HuH-7 (cell line): ENCODE results near the gene RHOV.

Experiments used
- DNase-seq: peaks from one replicate; pipeline ENCODE4 v3.0.0; 2011; ENCODE audit warnings: low spot score

The RHOV gene, protein sequence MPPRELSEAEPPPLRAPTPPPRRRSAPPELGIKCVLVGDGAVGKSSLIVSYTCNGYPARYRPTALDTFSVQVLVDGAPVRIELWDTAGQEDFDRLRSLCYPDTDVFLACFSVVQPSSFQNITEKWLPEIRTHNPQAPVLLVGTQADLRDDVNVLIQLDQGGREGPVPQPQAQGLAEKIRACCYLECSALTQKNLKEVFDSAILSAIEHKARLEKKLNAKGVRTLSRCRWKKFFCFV

DNA sequence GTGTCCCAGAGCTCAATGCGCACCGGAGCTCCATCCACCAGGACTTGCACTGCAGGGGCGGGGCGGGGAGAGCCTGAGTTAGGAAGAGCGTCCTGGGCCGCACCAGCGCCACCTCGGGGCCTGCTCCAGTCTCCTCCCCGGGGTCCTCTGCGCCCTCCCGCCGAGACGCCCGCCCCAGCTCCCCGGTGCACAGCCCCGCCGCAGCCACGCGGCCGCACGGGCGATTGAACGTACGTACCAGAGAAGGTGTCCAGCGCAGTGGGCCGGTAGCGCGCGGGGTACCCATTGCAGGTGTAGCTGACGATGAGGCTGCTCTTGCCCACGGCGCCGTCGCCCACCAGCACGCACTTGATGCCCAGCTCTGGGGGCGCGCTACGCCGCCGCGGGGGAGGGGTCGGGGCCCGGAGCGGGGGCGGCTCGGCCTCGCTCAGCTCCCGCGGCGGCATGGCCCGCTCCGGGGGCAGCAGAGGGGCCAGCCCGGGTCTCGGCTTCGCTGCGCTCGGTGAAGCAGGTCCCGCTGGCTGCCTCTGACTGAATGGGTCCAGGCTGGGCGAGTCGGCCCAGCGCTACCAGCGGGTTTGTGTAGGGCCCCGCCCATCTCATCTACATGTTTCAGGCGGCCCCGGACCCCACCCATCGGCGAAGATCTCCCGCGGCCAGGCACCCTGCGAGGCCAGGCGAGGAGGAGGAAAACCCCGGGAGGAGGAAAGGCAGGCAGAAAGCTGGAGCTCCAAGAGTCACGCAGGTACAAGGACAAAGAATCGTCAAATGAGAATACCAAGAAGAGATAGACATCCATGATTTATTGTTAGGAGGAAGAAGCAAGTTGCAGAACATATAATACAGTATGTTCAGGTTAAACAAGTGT is at the start of gene RHOV:
TSS of gene RHOV (minus strand) at position 541 of the 868 bp plus-strand sequence. CDS start at position 446, 95 bp downstream.
- peak; percentile 81 for DNase-seq

DNA sequence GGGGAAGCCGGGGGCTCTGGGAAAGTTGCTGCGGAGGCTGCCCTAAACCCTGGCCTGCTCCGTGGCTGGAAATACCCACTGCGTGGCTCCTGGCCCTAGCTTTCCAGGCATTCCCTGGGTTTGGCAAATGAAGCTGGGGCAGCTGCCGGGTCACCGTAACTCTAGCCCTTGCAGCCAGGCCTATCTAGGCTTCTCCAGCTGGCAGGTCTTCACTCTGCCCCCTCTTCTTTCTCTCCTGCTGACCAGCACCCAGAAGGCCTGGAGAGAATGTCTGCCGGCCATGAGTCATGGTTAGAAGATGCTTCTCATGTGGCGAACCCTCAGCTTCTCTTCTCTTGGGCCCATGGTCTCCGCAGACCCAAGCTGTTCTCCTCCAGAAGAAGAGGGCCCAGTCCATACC is 49.5 kb upstream of the RHOV start:
- DNase-seq: no peak

DNA sequence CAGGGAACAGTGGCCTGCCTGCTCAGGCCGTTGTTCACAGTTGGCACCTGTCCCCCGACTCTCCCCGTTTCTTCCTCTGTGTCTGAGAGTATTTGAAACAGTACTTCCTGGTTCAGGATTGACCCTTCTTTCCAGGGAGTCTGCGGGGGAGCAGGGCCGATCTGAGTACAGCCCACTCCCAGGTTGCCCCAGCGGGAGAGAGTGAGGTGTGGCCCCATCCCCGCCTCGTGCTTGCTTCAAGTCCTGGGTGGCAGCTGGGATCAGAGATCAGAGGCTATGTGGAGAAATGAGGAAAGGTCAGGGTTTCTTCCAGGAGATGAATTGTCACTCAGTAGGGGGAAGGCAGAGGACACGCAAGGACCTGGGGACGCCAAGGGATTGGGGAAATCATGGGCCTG is 48.6 kb upstream of the RHOV start:
- DNase-seq: no peak

DNA sequence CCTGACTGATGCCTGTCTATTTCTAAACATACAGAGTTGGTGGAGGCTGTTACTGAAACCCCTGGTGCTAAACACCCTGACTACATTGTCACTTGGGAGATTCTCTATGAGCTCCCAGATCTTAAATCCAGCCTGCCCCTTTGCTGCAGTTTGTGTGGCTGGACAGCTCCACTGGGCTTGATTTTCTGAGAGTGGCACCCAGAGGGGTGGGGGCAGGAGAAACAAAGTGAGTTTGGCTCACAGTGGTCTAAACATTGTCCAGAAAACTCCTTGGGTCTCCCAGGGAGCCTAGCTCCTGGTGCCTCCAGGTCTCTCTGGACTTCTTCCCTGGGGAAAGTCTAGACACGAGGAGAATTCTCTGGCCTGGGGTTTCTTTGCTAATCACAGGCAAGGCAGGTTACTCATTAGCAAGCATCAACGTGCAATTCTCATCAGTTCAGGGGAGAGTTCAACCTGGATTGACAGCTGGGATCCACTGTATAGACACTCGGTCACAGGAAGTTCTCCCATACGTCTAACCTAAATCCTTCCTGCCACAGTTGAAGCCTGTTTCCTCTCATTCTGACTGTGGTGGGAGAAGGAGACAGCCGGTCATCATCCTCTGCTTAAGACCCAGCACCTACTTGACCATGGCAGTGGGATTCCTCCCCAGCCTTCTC is 48.0 kb upstream of the RHOV start:
- DNase-seq: no peak

DNA sequence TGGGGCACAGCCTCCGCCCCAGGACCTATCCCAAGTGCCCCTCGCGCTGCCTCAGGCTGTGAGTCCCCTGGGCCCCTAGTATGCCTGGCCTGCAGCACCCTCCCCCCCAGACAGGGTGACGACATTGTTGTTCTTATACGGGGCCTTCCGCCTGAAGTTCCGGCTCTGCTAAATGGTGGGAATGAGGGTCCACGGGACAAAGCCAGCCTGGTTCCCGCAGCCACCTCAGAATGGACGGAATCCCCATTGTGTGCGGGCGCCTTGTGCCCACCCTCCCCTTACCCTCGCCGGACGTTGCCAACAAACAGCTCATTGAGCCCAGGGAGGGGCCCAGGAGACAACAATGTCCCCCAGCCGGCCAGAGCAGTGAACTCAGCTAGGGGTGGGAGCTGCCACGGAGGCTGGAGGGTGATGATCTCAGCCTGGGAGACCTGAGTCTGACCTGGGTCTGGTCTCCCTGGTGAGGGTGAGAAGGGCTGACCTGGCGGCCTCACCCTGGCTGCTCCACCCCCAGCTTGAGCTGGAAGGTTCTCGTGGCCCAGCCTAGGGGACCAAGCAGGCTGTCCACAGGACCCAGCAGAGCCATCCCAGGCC is 44.9 kb upstream of the RHOV start:
- no peak for DNase-seq

DNA sequence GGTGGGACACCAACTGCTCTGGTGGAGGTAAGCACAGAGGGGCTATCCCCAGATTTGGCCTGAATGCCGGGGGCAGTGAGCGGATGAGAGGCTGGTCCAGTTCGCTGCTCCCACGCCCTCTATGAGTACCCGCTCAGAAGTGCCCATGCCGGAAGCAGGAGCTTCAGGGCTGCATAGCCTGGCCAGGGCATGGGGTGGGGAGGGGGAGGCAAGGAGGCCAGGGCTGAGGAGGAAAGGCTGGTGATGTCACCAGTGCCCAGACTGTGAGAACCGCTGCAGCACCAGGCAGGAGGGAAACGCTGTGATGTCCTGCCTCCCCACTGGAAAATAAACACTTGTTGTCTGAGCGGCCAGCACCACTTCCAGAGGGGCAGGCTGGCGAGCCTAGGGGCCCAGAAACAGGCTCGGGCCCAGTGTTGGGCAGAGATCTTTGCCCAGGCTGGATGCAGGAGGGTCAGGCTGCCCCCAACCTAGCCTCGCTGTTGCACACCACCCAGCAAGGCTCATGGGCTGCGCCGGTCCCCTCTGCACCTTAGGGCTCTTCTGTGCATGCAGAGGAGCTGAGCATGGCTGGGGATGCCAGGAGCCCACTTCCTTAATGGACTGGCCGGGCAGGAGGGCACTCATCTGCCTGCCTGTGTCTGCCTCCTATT is 44.2 kb upstream of the RHOV start:
- no peak for DNase-seq

DNA sequence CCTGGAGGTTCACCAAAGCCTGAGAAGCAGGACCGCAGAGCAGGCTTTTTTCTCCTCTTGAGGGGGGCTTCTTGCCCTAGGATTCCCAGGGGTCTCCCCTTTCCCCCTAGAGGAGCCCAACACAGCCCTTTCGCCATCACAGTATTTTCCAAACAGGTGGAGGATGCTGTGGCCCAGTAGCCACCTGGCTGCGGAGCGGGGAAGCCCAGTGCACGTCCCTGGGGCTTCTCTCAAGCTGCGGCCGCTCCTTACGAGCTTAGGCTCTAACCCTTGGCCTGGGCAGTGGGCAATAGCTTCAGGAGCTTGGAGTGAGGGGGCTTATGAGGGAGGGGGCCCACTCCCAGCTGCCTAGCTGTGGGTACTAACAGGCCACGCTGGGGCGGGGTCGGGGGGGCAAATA is 43.6 kb upstream of the RHOV start:
- DNase-seq: no peak

DNA sequence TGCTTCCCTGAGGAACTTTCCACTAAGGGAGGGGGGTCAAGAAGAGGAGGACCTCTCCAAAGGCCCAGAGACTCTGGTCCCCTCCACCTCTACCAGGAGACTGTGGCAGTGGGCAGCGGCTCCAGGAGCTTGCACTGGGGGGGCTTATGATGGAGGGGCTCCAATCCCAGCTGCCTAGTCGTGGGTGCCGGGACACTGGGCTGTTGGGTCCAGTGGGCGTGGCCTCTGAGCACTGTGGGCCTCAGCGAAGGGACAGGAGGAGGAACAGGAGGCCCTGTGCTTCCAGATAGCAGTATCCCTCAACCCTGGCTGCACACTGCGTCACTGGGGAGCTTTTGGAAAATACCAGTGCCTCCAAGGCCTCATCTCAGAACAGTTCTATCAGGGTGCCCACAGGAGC is 41.6 kb upstream of the RHOV start:
- DNase-seq: no peak

DNA sequence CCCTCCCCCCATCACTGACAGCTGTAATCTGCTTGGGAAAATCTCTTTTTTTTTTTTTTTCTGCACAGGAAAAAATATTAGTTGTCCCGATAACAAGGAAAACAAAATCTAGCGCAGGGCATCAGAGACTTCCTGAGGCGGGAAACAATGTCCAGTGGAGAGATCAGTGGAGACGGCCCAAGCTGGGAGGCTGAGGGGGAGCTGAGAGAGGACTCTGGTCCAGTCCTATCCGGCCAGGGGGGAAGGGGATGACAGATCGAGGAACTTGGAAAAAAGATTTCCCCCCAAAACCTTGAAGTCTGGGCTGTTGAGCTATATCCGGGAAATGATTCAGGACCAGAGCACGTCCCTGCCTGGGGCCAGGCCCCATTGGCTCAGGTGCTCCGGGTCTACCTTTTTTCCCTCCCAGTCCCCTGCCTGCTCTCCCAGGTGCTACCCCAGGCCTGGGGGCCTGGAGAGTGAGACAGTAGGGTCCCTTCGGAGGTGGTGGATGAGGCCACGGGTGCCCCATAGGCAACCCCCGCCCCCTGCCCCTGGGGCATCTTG is 41.2 kb upstream of the RHOV start:
- DNase-seq: no peak

DNA sequence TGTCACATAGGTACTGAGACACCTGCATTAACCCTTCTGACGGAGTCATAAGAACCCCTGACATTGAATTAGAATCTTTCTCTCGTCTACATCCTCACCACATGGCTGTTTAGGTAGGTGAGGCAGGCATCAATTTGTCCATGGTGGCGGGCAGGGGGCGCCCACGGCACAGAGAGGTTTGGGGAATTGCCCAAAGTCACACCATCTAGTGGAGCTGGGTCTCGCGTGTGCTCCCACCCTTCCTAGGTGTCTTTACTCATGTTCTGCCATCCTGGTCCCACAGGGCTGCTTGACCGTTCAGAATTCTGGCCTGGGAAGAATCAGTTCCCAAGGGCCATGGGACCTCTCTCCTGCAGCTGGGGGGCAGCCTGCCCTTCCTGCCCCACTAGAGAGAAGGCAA is 40.5 kb upstream of the RHOV start:
- DNase-seq: no peak

DNA sequence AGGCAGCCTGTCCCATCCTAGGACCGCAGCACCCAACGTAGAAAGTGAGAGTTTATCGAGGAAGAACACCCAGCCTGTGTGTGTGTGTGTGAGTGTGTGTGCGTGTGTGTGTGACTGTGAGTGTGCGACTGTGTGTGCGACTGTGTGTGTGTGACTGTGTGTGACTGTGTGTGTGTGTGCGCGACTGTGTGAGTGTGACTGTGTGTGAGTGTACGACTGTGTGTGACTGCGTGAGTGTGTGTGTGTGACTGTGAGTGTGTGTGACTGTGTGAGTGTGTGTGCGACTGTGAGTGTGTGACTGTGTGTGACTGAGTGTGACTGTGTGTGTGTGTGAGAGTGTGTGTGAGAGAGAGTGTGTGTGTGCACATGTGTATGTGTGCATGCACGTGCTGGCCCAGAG is 40.0 kb upstream of the RHOV start:
- no peak for DNase-seq

DNA sequence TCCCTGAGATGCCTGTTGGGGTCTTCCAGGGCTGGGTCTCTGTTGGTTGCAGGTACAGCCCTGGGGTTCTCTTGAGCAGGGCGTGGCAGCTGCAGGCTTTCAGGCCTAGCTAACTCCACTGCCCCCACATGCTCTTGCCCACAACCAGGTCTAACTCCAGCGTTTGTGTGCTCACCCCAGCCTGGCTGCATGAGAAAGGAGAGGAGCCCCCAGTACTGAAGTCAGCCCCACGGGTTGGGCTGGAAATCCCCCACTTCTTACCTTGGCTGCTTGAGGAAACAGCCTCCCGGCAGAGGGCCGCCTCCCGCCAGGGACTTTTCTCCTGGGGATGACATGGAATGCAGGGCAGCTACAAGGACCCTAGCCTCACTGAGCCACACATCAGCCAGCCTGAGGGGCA is 38.4 kb upstream of the RHOV start:
- DNase-seq: no peak

DNA sequence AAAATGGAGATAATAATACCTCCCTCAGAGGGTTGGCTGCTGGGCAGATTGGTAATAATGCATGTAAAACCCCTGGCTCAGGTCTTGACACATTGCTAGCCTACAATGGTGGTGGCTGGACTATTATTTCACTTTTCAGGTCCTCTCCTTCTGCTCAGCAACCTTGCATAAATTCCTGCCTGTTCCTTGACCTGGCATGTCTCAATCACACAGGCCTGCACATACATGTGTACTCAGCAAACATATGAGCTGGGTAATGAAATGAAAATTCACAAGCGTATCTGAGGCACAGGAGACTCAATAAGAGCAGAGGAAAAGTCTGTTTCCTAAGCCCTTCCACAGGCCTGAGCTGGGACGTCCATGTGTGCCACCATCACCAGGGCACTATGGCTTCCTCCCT is 37.7 kb upstream of the RHOV start:
- DNase-seq: no peak

DNA sequence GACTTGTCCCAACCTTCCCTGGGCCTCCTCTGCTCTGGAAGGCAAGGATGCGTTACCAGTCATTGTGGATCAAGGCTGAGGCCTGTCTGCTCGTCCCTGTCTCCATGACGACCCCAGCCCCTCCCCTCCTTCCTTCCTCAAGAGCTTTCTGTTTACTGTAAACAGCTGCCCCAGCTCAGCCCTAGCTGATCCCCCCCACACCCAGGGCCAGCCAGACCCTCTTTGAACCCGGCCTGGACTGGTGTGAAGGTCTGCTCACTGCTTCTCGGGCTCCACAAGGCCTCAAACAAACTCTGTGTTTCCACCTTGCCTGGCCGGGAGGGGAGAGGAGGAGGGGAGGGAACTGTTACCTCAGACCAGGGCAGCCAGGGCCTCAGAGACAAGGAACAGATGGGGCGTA is 37.1 kb upstream of the RHOV start:
- DNase-seq: no peak

DNA sequence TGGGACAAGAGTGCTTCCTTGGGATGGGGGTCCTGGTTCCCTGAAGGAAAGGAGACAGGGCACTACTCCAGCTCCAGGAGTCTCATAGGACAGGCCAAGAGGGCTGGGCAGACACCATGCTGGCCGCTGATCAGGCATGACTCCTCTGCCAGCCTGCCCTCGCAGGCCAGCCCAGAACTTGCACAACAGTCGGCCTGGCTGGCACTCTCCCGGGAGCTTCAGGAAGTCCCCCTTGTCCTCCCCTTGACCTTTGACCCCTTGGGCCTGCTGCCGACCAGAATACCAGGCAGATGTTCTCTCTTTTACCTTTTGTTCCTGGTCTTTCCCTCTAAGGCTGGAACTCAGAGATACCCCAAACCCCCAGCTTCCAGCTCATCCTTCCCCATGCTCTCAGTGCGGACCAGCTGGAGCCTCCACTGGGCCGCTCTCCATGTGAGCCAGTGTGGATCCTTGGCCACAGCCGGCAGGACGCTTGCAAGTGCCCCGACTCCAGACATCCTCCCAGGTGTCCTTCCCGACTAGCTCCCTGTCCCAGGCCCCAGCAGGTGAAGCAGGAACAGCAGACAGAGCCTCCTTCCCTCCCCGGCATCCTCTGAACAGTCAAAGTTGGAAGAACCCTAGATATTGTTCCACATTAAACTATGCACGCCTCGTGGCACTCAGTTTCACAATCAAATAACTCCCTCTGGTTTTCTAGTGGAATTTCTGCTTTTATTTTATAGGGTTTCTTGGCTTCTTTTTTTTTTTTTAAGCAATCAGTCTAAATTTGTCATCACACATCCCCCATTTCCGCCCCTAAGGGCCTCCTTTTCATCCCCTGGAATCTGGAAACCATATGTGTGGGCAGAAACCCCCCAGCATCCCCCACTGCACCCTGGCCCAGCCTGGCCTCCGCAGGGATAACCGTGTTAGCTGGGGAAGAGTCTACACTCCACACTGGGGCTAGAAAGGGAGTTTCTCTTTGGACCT is 35.9 kb upstream of the RHOV start:
- no peak for DNase-seq

DNA sequence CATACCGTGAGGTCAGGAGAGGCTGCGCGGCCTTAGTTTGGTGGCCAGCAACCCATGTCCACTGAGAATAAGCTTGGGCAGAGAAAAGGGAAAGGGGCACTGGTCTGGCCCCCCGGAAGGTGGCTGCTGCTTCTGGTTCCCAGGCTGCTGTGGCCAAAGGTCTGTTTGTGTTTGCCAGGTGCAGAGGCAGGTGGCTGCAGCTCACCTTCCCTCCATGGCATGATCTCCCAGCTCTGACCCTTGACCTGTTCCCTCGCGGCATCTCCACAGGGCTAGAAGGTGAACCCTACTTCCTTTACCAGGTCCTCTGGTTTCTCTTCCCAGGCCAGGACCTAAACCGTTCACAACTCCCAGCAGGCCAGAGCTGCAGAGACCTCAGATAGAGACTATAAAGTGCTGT is 34.1 kb upstream of the RHOV start:
- DNase-seq: no peak

DNA sequence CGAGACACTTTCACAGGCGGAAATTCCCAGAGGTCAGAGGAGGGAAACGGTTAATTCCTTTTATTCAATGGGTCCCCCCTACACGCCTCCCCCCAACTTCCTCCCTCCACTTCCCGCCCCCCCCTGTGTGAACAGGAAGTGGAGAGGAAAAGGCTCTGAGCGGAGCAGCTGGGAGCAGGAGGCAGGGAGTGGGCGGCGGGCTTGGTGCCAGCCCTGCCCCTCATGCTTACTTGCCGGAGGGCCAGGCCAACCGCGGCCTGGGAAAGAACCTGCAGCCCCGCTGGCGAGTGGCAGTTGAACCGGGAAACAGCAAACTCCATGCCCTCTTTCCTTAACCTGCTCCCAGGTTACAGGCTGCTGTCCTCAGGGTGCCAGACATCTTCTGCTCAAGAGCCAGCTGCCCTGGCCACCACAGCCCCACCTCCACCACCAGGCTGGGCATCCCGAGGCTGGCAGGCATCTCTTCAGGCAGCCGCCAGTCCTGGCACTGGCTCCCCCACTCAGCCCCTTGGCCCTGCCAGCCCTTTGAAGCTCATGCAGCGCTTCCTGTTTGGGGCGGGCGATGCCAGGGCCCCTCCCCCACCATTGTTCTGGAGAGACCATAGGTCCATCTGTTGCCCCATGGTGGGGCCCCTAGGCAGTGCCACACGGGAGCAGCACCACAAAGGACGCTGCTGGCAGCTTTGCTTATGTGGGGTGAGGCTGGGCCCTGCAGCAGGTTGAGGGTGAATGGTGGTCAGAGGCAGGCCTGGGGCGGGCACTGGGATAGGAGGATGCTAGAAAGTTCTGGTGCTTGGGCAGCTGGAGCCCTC is 33.2 kb upstream of the RHOV start:
- DNase-seq: no peak

DNA sequence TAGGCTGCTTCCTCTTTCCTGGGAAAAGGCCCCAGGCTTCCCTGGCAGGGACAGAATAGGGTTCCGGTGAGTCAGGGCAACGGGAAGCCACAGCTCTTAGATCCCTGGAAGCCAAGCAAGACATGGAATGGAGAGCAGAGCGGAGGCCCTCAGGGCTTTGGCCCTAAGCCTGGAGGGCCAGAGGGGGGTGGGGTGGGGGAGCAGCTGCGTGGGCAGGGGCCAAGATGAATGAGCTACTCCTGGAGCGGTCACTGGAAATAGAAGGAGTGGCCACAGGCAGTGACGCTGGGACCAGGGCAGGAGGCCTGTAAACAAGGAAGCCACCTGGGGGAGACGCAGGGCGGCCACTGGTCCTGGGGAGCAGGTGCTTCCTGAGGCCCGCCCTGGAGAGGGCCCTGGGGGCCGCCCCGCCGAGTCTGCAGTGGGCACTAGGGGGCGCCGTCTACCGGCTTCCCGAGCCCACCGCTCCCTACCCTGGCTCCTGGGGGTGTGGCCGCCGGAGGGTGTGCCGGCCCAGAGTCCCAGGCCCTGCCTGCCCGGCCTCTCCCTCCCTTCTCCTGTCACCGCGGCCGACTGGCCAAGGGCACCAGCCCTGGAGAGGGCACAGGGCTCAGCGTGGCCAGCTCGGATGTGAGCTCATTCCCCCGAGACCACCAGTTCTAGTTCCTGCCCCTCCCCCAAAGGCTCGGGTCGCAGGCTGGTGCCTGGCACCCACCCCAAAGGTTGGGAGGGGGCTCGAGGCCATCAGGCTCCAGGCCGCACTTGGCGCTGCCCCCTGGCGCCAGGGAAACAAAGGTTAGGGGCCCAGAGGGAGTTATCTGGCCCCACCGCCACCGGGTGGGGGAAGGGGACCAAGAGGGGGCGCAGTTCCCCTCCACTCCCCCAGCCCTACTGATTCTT is 32.3 kb upstream of the RHOV start:
- DNase-seq: peak; percentile 82
